ENCODE results near the gene HSPG2. TPM values are rescaled to one million over a fixed set of nuclear protein-coding genes. Genes with fewer than 3 reads are reported as not detected.

Gene HSPG2
- total and polyA plus RNA-seq, 10 of the 15 experiments (the other 5 are each of a cell fraction or from before 2014, with no cell fraction given) = 0.30 to 3.4 (median 0.73) TPM; not detected in 2

- TF ChIP-seq CBFB (IDR thresholded peaks at IDR 0.05; ENCODE audit: low read depth) (peak; percentile 64; the same call in 1 of the 2 replicates), NRF1 (conservative IDR thresholded peaks at IDR 0.05; ENCODE audit: low read depth, low read length) (no peak), CHD1 (IDR thresholded peaks at IDR 0.05; ENCODE audit: low read depth, low read length) (no peak), ATF2 (IDR thresholded peaks at IDR 0.05; ENCODE audit: low read length) (peak; percentile 58; the same call in 1 of the 2 replicates), EP300 (IDR thresholded peaks at IDR 0.05; ENCODE audit: borderline replicate concordance in 1 of 2, control insufficient read depth in 1 of 2, low read depth in 2 of 2, low read length in 2 of 2) (peak in 1 of 2 experiments; percentile 62; a peak in 2 of 4 replicates), MXI1 (IDR thresholded peaks at IDR 0.05; ENCODE audit: low read depth, low read length) (no peak), NFYA (IDR thresholded peaks at IDR 0.05; ENCODE audit: borderline replicate concordance, low read depth, low read length) (no peak), FOXM1 (IDR thresholded peaks at IDR 0.05; ENCODE audit: low read depth, low read length) (no peak), MAX (IDR thresholded peaks at IDR 0.05; ENCODE audit: low read depth, low read length) (no peak; the same call in 1 of the 2 replicates), REST (IDR thresholded peaks at IDR 0.05; ENCODE audit: low read depth, low read length) (no peak), KDM1A (IDR thresholded peaks at IDR 0.05; ENCODE audit: borderline replicate concordance) (no peak), MLLT1 (IDR thresholded peaks at IDR 0.05) (peak; percentile 73; the same call in 1 of the 2 replicates), USF1 (IDR thresholded peaks at IDR 0.05; ENCODE audit: borderline replicate concordance, extremely low read length, insufficient read depth, low read depth, low read length) (no peak), ZNF622 (IDR thresholded peaks at IDR 0.05) (no peak), YY1 (IDR thresholded peaks at IDR 0.05; ENCODE audit: low read depth, low read length) (peak; percentile 83; the same call in 1 of the 2 replicates), SKIL (IDR thresholded peaks at IDR 0.05; ENCODE audit: low read depth, poor library complexity, severe bottlenecking) (peak; percentile 70), ZZZ3 (IDR thresholded peaks at IDR 0.05; ENCODE audit: control insufficient read depth, insufficient read length, low read depth) (no peak), EGR1 (IDR thresholded peaks at IDR 0.05; ENCODE audit: borderline replicate concordance in 1 of 2, low read depth in 2 of 2, low read length in 2 of 2) (no peak), KLF5 (IDR thresholded peaks at IDR 0.05; ENCODE audit: partially characterized antibody) (no peak)
Observed at GRCh38 chr1:21782349-21782867, 154.7 kb downstream of the HSPG2 start (continued).

Measured in GM12878 (cell line).